IPS-11a (cell line): ENCODE results near the gene SLC49A3.

Source experiments
- H3K4me3 ChIP-seq: one replicate; pipeline ENCODE4 v1.5.1; 2013; ENCODE audit warnings: low read depth, low read length, control low read depth

SLC49A3 gene

DNA sequence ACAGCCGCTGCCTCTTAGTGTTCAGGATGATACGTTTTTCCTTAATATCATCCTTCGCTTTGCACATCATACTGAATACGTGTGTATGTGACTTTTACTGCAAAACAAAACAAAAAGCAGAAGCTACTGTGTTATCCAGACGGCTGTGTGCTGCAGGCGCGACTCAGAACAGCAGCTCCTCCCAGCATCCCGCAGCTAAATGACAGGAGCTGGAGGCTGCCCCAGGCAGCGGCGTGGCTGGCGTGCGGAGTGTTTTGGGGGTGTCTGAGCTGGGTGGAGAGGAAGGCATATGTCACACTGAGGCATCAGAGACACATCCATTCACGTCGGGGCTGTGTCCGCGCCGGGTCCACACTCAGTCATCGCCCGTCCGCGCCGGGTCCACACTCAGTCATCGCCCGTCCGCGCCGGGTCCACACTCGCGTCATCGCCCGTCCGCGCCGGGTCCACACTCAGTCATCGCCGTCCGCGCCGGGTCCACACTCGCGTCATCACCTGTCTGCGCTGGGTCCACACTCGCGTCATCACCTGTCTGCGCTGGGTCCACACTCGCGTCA, 33.3 kb upstream of the SLC49A3 start:
- H3K4me3 ChIP-seq: no peak overlapping the region

DNA sequence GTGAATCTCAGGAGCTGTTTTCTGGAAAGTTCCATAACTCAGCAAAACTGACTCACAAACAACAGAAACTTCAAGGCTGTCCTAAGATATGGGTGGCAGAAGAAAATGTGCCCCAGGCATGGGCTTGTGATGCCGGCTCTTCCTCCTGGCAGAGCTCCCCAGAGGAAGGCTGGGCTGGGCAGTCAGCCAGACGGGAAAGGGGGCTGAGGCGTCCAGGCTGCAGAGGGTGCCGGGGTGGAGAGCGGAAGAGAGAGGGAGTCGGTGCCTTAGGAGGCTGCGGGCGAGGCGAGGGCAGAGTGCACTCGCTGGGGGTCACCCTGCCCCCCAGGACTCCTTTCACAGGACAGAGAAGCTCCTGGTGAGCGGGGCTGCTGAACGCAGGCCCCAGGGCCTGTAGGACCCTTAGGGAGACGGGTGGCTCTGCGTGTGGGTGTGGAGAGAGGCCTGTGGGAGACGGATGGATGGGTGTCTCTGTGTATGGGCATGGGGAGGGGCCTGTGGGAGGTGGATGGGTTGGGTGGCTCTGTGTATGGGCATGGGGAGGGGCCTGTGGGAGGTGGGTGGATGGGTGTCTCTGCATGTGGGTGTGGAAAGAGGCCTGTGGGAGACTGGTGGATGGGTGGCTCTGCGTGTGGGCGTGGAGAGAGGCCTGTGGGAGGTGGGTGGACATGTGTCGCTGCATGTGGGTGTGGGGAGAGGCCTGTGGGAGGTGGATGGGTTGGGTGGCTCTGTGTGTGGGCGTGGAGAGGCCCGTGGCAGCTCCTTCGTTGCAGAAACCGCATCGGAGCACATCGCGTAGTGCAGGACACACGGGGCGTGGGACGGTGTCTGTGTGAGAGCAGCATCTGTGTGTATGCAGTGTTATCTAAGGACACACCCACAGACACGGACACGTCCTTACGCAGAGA, 32.6 kb upstream of the SLC49A3 start:
- H3K4me3 ChIP-seq: no peak overlapping the region

DNA sequence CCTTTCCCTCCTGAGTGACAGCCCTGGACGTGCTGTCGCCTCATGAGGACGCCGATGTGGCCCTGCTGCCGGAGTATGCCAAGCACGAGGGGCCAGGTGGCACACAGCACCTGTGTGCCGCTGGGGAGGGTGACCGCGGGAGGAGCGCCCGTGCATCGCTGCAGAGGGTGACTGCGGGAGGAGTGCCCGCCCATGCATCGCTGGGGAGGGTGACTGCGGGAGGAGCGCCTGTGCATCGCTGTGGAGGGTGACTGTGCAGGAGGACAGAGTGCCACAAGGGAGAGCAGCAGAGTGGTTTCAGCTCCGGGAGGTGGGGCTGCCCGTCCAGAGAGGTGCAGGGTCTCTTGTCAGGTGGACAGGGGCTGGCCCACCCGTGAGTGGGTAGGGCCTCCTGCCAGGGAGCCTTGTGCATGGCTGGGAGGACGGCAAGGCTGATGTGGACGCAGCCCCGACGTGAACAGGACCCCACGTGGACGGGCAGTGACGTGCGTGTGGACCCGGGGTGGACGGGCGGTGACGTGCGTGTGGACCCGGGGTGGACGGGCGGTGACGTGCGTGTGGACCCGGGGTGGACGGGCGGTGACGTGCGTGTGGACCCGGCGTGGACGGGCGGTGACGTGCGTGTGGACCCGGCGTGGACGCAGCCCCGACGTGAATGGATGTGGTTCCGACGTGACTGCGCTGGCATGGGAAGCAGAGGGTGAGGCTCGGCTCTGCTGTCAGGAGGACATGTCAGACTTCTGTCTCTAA, 31.3 kb upstream of the SLC49A3 start:
- no peak overlapping the region for H3K4me3 ChIP-seq

- no peak overlapping the region for H3K4me3 ChIP-seq
These were observed 29.5 kb upstream of the SLC49A3 start for GRCh38 chr4:718460-718859.

DNA sequence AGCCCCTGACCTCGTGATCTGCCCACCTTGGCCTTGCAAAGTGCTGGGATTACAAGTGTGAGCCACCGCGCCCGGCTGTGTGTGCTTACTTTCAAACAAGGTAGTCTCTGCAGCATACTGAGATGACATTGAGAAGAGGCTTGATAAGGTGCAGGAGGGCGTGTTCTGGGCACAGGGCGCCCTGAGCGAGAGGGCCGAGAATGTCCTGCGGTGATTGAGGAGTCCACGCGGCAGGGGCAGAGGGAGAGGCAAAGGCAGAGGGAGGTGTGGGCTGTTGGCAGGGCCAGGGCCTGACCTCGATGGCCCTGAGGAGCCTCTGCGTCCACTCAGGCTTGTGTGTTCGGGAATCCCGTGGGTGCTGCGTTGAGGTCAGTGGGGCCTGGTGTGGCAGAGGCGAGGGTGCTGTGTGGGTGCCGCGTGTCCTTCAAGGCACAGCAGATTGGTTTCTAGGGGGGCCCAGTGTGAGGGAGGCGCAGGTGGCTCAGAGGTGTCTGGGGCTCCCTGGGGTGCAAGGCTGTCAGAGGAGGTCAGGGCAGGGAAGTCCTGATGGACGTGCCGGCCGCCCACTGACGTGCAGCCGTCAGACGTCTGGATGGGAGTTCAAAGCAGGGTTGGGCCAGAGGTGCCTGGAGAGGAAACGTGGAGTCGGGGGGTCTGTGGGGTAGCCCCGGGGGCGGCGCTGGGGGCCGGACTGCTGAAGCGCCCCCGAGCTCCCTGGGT, 28.8 kb upstream of the SLC49A3 start:
- H3K4me3 ChIP-seq: no peak overlapping the region

- no peak overlapping the region for H3K4me3 ChIP-seq
These were observed 25.1 kb upstream of the SLC49A3 start for GRCh38 chr4:714087-714486.

DNA sequence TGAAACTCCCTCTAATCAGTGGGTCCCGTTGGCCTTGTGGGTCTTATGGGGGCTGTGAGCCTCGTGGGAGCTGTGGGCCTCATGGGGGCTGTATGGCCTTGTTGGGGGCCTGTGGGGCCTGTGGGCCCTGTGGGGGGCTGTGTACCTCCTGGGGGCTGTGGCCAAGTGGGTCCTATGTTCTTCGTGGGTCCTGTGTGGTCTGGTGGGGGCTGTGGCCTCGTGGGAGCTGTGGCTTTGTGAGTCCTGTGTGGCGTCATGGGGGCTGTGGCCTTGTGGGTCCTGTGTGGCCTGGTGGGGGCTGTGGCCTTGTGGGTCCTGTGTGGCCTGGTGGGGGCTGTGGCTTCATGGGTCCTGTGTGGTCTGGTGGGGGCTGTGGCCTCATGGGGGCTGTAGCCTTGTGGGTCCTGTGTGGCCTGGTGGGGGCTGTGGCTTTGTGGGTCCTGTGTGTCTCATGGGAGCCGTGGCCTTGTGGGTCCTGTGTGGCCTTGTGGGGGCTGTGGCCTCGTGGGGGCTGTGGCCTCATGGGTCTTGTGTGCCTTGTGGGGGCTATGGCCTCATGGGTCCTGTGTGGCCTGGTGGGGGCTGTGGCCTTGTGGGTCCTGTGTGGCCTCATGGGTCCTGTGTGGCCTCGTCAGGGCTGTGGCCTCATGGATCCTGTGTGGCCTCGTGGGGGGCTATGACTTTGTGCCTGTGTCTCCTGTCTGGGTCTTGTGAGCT, 24.1 kb upstream of the SLC49A3 start:
- no peak overlapping the region for H3K4me3 ChIP-seq

GRCh38 chr4:712093-712492, 23.1 kb upstream of the SLC49A3 start:
- H3K4me3 ChIP-seq: no peak overlapping the region

DNA sequence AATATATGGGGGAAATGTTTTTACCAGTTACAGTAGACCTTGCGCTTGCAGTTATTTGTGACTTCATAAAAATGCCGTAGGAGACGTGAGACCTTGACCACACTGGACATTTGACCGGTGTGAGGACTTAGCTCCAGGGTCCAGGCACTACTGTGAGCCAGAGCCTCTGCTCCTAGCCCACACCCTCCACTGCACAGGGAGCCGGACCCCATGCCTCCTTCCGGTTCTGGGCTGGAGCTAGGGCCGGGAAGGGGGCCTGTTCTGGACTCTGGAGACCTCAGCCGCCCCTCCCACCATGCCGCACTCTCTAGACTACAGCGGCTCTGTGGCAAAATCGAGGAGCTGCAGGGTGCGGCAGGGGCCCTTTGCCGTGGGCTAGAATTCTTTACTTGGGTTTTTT, 22.0 kb upstream of the SLC49A3 start:
- no peak overlapping the region for H3K4me3 ChIP-seq

GRCh38 chr4:710116-710515, 21.2 kb upstream of the SLC49A3 start:
- no peak overlapping the region for H3K4me3 ChIP-seq

DNA sequence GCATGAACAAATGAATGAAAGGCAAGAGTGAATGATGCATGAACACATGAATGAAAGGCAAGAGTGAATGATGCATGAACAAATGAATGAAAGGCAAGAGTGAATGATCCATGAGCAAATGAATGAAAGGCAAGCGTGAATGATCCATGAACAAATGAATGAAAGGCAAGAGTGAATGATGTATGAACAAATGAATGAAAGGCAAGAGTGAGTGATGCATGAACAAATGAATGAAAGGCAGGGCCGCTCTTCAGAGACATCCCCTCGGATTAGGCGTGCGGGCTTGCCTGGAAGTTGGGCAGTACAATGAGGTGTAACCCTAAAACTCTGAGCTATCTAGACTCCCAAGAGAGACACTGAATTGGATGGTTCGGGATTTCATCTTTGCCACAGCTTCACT, 20.4 kb upstream of the SLC49A3 start:
- H3K4me3 ChIP-seq: no peak overlapping the region

GRCh38 chr4:708631-708933, 19.6 kb upstream of the SLC49A3 start:
- no peak overlapping the region for H3K4me3 ChIP-seq

- H3K4me3 ChIP-seq: no peak overlapping the region
These were observed 19.1 kb upstream of the SLC49A3 start for GRCh38 chr4:707929-708630.

- H3K4me3 ChIP-seq: no peak overlapping the region
These were observed 18.1 kb upstream of the SLC49A3 start for GRCh38 chr4:706834-707598.

DNA sequence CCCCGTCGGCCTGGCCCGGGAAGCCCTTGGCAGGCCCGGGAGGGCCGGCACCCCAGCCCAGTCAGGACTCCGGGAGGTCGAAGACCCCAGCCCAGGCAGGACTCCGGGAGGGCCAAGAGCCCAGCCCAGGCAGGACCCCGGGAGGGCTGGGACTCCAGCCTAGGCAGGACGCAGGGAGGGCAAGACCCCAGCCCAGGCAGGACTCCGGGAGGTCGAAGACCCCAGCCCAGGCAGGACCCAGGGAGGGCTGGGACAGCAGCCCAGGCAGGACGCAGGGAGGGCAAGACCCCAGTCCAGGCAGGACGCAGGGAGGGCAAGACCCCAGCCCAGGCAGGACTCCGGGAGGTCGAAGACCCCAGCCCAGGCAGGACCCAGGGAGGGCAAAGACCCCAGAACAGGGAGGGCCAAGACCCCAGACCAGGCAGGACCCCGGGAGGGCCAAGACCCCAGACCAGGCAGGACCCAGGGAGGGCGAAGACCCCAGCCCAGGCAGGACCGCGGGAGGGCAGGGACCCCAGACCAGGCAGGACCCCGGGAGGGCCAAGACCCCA, 17.2 kb upstream of the SLC49A3 start:
- peak overlapping the region; percentile 74 for H3K4me3 ChIP-seq

GRCh38 chr4:705278-706082, 16.5 kb upstream of the SLC49A3 start, which contains the start of gene PCGF3:
TSS of gene PCGF3 (plus strand) at chr4:705832. CDS start at chr4:733681, 27,849 bp downstream.
- H3K4me3 ChIP-seq: peak within 1 kb of the TSS; percentile 74

GRCh38 chr4:704971-705277, 16.0 kb upstream of the SLC49A3 start:
- H3K4me3 ChIP-seq: no peak overlapping the region

DNA sequence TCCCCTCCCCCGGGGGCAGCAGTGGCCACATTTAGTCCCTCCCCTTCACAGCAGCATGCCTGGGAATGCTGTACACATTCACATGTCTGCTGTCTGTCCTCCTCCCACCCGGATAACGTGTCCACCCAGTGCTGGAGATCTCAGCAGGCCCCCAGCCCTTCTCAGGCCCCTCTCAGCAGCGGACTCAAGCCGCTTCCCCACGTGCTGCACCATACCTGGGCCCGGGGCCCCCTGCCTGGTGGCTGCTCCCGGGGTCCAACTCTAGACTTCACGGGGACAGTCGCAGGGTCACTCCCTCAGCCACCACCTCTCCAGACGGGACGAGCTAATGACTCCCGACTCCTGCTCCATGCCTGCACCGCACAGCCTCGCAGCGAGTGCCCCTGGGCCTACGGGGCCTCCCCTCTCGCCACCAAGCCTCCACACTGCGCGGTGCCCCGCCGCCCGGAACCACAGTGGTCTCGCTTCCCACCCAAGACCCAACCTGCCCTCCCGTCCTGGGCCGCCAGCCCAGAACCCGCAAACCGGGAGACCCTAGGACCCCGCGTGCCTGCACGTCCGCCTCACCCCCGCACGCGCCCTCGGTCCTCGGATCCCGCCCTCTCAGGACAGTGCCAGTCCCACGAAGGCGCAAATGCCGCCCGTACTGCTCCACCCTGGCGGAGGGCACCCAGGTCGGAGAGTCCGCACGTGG, 15.4 kb upstream of the SLC49A3 start:
- H3K4me3 ChIP-seq: no peak overlapping the region
